Activated CD4-positive, CD25-positive, alpha-beta regulatory T cell treated with anti-CD3 and anti-CD28 coated beads, Interleukin-2, amount 50 U/mL, for 72 hours (primary cell): ENCODE measurements around the gene KRTAP10-6.
"Not testable (repeated sequence)": the region's sequence is repeated elsewhere in the genome, so short reads cannot be mapped to it uniquely, and the experiment has no call there.

Experiments used
- DNase-seq: peaks from one replicate; pipeline ENCODE4 v3.0.0; 2021

Gene KRTAP10-6

GRCh38 chr21:44615911-44616590, 23.7 kb upstream of the KRTAP10-6 start:
- peak; percentile 25 for DNase-seq

DNA sequence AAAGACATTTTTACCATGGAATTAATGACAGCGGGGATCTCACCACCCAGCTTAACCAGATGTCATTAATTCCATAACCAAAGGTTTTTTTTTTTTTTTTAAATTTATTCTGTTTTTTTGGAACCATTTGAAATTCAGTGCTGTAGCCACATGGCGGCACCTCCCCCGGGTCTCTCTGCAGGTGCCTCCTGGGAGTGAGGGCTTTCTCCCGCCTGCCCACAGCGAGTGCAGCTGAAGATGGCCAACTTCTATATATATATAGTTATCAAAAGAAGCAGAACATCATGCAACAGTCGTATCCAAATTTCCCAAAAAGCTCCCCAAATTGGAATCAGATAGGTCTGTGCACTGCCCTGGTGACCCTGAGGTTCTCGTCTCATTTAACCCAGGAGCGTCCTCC, 23.2 kb upstream of the KRTAP10-6 start:
- no peak for DNase-seq

- DNase-seq = no peak
These were observed 22.7 kb upstream of the KRTAP10-6 start for GRCh38 chr21:44614961-44615391.

DNA sequence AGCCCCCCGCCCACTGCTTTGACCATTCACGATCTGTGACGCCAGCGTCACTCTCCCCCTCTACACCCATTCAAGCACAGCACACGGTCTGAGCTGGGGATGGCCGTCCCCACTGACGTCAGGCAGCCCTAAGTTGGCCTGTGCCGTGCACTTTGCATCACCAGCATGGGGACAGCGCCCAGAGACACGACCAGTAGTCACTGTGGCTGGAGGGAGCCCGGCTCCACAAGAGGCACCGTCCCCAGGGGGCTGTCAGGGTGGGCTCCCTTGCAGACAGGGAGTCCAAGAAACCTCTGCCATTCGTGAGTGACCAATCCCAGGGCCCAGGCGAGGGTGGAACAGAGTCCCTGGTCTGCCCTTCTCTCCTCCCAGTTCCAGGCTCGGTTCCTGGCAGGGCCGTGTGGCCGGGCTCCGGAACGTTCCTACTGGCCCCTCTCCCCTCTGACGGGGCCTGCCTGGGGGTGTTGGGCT, 21.9 kb upstream of the KRTAP10-6 start:
- peak; percentile 23 for DNase-seq

DNA sequence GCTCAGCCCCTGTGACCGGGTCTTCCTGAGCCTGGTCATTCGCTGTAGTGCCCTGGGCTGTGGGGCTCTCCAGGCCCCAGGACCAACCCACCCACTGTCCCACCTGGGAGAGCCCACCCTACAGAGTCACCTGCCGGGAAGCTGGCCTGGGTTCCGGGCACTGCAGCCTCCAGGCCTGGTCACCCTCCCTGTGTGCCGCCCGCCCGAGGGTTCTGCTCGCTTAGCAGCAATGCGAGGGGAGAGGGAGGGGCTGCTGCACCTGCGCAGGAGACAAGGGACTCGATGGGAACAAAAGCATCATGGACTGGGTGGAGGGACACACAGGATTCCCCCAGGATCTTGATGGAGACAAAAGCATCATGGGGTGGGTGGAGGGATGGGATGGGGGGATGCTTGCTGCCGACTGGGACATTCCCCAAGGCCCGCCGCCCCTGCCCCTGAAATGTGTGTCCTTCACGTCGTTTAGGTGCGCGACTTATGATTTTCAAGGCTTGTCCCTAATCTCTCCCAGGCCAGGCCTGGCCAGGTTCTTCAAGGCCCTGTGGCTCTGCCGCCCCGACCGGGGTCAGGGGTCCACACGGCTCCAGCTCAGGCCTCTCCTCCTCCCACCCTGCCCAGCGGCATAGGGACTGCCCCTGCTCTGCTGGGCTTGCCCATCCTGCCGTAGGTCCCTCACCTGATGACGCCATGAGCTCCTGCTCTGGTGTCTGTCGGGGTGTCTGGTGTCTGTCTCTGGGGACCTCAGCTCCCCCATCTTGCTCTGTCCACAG, 21.3 kb upstream of the KRTAP10-6 start:
- peak; percentile 17 for DNase-seq

- peak; percentile 21 for DNase-seq
These were observed 20.4 kb upstream of the KRTAP10-6 start for GRCh38 chr21:44612669-44613229.

DNA sequence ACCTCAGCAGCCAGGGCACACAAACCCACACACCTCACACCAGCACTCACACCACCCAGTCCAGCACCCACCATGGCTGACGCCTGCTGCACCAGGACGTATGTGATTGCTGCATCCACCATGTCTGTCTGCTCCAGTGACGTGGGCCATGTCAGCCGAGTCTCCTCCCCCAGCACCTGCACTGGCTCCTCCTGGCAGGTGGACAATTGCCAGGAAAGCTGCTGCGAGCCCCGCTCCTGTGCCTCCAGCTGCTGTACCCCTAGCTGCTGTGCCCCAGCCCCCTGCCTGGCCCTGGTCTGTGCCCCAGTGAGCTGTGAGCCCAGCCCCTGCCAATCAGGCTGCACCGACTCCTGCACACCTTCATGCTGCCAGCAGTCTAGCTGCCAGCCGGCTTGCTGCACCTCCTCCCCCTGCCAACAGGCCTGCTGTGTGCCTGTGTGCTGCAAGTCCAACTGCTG, 19.8 kb upstream of the KRTAP10-6 start, which contains the start of gene KRTAP10-8:
KRTAP10-8 (plus strand) TSS at position 51 of the 458 bp plus-strand sequence; CDS start at position 73, 22 bp downstream.
- no peak for DNase-seq

GRCh38 chr21:44611551-44611950, 19.2 kb upstream of the KRTAP10-6 start:
- DNase-seq = no peak

DNA sequence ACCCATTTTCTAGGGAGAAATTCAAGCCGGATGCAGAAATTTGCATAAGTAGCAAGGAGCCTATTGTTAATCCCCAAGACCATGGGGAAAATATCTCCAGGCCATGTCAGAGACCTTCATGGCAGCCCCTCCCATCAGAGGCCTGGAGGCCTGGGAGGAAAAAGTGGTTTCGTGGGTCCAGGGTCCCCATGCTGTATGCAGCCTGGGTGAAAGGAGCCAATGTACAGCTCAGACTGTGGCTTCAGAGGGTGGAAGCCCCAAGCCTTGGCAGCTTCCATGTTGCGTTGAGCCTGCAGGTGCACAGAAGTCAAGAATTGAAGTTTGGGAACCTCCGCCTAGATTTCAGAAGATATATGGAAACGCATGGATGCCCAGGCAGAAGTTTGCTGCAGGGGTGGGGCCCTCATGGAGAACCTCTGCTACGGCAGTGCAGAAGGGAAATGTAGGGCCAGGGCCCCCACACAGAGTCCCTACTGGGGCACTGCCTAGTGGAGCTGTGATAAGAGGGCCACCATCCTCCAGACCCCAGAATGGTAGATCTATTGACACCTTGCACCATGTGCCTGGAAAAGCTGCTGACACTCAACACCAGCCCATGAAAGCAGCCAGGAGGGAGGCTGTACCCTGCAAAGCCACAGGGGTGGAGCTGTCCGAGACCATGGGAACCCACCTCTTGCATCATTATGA, 18.0 kb upstream of the KRTAP10-6 start:
- DNase-seq = not testable (repeated sequence)

GRCh38 chr21:44609193-44609592, 16.9 kb upstream of the KRTAP10-6 start:
- DNase-seq = no peak

DNA sequence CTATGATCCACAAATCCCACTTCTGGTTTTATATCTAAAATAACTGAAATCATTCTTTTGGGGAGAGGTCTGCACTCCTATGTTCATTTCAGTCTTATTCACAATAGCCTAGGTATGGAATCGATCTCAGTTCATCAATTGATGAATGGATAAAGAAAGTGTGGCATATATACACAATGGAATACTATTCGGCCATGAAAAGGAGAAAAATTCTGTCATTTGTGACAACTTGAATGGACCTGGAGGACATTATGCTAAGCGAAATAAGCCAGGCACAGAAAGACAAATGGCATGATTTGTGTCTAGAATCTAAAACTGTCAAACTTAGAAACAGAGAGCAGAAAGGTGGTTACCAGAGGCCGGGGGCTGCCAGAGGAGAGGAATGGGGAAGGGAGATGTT, 14.2 kb upstream of the KRTAP10-6 start:
- no peak for DNase-seq

GRCh38 chr21:44603911-44604310, 11.6 kb upstream of the KRTAP10-6 start:
- DNase-seq = no peak

DNA sequence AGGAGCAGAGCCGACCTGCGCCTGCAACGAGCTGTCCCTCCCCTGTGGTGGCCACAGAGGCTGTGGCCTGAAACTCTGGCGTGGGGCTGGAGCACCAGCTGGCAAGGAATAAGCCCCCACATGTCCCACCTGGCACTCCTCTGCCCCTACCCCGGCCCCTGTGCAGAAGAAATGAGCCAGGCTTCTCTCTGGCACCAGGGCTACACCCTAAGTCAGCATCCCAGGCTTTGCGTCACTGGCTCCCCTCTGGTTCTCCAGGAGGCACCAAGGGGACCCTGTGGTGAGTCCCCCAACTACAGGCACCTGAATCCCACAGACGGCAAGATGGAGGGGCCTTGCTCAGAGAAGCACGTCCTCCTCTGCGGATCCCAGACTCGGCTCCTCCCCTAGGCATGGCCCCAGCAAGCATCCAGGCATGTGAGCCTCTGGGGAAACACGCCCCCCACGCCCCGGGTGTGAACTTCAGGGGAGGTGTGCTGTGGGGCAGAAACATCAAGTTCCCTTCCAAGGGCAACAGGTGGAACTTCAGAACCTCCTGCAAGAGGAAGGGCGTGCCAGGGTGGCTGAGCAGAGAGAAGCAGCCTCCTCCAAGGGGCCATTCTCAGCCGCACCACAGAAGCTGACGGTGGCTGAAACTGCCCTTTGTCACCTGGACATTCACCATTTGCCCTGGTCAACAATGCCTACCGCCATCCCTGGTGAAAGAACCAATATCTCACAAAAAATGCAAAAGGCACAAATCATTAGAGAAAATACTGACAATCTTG, 11.0 kb upstream of the KRTAP10-6 start:
- DNase-seq = no peak

DNA sequence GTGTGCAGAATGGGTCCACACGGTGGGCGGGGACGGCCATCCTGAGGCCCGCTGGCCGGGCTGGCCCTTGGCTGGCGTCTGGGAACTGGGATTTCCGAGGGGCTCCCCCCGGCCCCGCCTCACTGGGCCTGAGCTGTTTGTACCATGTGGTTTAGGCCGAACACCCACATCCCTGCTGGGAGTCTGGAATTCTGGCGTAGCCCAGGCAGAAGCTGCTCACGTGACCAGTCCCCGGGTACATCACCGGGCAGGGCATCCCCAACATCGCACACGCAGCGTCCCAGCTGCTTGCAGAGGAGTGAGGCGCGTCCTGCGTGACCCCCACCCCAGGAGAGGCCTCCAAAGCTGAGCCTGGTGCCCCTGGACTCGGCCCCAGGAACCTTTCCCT, 10.2 kb upstream of the KRTAP10-6 start:
- DNase-seq = no peak

DNA sequence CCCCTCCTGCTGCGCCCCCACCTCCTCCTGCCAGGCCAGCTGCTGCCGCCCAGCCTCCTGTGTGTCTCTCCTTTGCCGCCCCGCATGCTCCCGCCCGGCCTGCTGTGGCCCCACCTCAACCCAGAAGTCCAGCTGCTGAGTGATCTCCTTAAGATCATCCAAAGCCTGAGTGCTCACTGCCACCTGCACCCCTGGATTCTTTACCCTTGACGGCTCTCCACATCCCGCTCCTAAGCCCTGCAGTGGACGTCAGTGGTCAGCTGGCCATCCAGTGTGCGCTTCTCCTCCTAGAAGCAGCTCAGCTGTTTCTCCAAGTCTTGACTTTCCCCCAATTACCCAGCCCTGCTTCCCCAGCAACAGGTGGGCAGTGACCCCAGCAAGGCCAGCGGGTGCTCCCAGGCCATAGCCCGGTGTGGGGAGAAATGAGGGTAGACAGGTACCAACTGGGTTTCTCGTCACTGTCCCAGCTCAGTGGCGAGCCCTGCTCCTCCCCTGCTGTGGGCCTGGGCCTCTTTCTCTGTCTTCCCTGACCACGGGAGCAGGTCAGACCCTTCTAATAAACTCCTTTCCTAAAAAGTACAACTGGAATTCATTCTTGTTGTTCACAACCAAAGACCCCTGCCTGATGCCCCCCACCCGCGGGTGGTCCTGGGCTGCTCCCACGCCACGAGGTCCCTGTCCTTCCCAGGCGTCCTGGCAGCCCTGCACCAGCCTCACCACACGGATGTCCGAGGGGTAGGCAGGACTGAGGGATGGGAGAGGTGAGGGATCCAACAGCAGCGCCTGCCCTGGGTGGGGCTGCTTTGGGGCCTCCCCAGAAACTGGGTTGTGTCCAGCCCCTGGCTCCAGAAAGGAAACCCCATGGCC, 9.5 kb upstream of the KRTAP10-6 start:
- no peak for DNase-seq

DNA sequence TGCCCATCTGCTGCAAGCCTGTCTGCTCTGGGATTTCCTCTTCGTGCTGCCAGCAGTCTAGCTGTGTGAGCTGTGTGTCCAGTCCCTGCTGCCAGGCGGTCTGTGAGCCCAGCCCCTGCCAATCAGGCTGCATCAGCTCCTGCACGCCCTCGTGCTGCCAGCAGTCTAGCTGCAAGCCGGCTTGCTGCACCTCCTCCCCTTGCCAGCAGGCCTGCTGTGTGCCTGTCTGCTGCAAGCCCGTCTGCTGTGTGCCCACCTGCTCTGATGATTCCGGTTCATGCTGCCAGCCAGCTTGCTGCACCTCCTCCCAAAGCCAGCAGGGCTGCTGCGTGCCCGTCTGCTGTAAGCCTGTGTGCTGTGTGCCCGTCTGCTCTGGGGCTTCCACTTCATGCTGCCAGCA, 8.8 kb upstream of the KRTAP10-6 start:
- DNase-seq = not testable (repeated sequence)

DNA sequence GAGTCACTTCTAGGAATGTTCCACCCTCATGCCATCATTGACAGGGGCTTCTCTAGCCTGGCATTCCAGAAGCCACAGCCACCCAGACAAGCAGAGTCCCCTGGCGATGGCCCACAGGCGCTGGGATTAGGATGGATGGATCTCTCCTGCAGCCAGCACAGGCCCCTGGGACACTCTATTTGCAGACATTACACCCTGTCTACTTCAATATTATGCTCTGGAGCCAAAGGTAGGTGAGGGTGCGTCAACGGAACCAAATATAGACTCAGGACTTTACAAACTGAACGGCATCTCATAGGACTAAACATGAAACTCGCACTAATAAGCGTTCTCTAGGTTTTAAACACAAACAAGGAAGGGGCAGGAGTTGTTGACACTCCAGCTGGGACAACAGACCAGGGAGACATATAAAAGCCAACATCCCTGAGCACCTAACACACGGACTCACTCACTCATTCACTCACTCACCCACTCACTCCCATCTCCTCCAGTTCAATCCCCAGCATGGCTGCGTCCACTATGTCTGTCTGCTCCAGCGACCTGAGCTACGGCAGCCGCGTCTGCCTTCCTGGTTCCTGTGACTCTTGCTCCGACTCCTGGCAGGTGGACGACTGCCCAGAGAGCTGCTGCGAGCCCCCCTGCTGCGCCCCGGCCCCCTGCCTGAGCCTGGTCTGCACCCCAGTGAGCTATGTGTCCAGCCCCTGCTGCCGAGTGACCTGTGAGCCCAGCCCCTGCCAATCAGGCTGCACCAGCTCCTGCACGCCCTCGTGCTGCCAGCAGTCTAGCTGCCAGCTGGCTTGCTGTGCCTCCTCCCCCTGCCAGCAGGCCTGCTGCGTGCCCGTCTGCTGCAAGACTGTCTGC, 8.0 kb upstream of the KRTAP10-6 start, which contains the start of gene KRTAP10-7:
KRTAP10-7 (plus strand) TSS at position 480 of the 861 bp plus-strand sequence; CDS start at position 505, 25 bp downstream.
- DNase-seq = not testable (repeated sequence)

- no peak for DNase-seq
These were observed 7.1 kb upstream of the KRTAP10-6 start for GRCh38 chr21:44599264-44600029.

- DNase-seq = no peak
These were observed 5.8 kb upstream of the KRTAP10-6 start for GRCh38 chr21:44598061-44598460.
